Skin epidermis (tissue), 12 donors: ENCODE data around the gene UAP1L1.
A peak's percentile ranks its signal among the peaks of the same experiment; 100 is the strongest.
"Not testable (repeated sequence)": the region's sequence is repeated elsewhere in the genome, so short reads cannot be mapped to it uniquely, and the experiment has no call there.

Source experiments
- H3K27ac ChIP-seq, 21 experiments: fragments of 200-600 bp; sonication (generic) in 11 of 21; one replicate each; pipeline ENCODE4 v1.5.0; 2020; ENCODE audit warnings: mild to moderate bottlenecking in 3 of 21, inconsistent platforms in 2 of 21, moderate library complexity in 2 of 21
- H3K4me3 ChIP-seq, 7 experiments: fragments of 200-600 bp; sonication (generic) in 2 of 7; one replicate each; pipeline ENCODE4 v1.5.0; 2020; ENCODE audit warnings: inconsistent platforms in 2 of 7, mild to moderate bottlenecking in 2 of 7, moderate library complexity in 1 of 7

Gene UAP1L1

DNA sequence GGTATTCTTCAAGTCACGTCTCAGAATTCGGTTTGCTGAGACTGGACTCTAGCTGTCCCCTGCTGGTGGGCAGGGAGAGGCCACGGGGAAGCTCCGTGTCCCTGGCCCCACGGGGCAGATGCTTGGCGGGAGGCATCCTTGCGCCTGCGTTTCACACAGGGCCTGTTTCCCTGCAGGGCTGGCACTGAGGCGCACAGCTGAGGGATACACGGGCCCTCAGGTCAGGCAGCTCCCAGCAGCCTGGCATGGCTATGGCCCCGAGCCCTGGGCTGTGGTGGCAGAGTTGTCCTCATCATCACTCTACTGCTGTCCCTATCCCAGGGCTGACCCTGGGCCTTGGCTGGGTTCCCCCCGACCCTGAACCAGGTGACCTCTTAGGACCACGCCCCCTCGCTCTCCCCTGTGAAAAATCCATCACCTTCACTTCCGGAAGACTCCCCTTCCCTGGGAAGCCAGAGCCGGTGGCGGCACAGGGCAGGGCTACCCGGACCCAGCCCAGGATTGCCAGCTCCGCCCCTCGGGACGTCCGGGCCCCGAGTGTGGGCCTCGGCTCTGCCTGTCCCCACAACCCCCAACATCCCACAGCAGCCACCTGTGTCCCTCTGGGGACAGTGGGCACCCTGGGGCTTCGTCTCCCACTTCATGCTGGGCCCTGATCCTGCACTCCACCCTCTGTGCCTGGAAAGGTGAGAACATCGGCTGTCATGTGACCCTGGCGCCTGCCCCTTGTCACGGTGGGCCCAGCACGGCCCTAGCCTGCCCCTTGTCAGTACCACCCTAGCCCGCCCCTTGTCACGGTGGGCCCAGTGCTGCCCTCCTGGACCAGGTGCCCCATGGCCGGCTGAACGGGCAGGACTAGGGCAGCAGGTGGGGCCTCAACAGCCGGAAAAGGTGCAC lies 32.2 kb downstream of the UAP1L1 start:
- Histone ChIP-seq H3K4me3 (no peak overlapping the region), H3K27ac (no peak overlapping the region)

DNA sequence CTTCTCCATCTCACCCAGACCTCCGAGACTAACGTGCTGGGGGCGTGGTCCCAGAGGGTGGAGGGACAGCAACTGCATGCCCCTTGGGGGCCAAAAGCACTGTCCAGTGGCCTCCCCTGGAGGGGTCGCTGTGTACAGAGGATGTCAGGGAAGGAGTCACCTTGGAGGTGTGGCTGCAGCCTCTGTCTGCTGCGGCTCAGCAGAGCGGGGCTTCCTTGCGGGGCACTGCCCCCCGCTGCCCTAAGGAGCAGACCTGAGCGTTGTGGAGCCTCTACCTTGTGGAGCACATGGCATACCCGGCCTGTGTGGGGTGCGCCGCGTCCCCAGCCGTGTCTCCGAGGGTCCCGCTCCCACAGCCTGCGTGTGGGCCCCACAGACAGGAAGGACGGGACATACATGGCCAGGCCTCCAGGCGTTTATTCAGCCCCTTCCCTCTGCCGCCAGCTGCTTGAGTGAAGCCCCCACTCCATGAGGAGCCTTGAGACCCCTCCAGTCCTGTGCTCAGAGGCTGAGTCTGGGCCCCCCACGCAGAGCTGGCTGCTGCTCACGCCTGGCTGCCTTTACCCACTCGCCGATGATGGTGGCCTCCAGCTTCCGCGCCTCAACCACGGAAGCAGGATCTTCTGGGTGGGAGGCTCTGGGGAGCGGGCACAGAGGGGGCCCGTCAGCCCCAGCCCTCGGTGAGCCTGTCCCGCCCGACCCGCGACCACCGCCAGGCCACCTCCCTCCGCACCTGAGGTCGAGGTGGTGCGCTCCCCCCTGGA lies 33.0 kb downstream of the UAP1L1 start:
- H3K27ac ChIP-seq: no peak overlapping the region
- H3K4me3 ChIP-seq: no peak overlapping the region

DNA sequence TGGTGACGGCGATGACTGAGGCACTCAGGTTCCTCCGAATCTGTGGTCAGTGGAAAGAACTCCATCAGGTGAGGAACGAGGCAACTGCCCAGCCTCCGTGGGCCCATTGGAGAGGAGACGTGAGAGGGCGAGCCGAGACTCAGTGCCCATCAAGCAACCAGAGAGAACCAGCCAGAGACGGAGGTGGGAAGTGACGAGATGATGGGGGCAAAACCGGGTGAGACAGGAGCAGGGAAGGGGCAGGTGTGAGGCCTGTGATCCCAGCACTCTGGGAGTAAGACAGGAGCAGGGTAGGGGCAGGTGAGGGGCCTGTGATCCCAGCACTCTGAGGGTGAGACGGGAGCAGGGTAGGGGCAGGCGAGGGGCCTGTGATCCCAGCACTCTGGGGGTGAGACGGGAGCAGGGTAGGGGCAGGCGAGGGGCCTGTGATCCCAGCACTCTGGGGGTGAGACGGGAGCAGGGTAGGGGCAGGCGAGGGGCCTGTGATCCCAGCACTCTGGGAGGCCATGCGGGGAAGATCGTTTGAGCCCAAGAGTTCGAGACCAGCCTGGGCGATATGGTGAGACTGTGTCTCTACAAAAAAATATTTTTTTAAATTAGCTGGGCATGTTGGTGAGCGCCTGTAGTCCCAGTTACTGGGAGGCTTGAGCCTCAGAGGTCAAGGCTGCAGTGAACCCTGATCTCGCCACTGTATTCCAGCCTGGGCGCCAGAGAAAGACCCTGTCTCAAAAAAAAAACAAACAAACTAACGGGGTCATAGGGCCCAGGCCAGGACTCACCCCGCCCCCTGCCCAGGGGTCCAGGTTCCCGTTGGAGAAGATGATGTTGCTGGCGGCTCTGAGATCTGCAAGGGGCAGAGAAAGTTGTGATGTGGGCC lies 33.8 kb downstream of the UAP1L1 start:
- Histone ChIP-seq H3K27ac (no peak overlapping the region), H3K4me3 (no peak overlapping the region)

DNA sequence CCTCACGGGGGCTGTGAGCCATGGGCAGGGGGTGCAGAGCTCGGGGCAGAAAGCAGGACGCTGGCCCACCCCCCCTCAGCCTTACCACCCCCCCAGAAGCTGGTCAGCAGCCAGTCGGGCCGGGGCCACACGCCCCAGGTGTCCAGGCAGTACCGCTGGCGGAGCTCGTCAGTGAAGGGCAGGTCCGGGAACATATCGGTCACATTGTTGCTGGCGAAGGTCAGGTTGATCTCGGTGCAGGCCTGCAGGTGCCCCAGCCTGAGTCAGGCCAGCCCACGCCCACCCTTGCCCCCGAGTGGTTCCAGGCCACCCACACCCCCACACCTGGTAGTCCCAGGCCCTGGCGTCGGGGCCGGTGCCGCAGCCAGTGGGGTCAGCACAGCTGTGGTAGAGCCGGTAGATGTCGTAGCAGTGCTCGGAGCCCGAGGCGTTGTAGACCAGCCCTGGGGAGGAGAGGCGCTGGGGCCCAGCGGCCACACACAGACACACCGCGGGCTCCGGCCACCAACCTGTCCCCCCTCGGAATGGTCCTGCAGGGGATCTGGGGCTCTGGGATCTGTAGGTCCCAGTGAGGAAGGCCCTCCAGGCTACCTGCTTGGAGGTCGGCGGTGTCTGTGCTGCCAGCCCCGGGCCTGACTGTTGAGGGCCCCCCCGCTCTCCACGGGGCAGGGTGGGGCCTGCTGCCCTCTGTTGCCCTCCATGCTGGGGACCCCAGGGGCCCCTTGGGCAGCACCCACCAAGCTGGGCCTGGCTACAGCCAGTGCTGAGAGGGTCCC lies 34.7 kb downstream of the UAP1L1 start:
- Histone ChIP-seq H3K27ac (no peak overlapping the region), H3K4me3 (no peak overlapping the region)

DNA sequence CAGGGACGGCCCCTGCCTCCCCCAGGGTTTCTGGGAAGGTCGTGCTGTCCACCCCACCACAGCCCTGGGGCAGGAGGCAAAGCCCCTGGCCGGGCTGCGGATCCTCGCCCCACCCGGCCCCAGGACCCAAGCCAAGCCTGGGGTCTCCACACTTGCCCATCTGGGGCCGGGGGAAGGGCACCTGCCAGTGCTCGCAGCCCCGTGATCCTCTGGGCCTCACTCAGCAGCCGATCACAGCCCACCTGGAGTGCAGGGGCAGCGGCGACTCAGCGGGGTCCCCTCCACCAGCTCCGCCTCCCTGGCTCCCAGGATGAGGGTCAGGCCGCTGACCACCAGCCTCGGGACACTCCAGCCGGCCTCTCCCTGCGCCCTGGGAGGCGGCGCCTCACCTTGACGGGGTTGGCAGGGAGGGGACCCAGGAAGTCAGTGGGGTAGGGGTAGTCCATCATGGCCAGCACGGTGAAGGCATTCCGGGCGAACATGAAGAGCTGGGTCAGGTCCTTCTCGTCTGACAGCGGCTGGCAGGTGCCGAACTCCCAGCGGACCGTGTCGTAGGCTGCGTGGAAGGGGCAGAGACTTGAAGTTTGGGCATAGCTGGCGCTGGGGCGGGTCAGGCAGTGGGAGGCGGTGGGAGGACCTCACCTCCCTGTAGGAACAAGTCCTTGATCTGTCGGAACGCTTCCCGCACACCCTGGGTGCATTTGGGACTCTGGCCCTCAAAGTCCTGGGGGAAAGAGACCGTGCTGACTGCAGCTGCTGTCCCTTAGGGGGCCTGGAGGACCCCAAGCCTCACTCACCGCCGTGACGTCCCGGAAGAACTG lies 35.5 kb downstream of the UAP1L1 start:
- no peak overlapping the region for H3K4me3 ChIP-seq
- H3K27ac ChIP-seq: no peak overlapping the region

DNA sequence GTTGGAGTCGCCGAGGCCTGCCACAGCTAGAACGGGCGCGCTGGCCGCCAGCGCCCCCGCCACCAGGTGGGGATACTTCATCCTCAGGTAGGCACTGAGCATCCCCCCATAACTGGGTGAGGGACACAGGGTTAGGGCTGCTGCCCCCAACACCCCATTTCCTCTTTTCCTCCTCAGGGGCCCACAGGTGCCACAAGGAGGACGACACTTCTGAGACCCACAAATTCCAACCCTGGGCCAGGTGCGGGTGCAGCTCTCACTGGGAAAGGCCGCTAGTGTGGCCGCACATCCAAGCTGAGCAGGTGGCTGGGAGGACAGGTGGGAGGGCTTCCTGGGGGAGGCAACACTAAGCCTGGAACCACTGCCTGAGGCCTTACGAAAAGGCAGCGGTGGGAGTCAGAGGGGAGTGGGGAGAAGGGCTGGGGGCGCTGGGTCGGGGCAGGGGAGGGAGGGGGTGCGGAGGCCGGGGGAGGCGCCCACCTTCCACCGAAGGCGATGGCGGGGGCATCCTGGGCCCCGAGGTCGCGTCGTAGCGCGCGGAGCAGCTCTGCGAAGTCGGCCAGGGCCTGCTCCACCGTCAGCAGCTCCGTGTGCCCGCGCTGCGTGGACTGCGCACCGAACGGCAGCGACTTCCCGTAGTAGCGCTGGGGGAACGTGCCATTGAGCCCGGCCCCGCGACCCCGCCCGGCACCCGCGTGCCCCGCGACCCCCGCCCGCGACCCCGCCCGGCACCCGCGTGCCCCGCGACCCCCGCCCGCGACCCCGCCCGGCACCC lies 36.3 kb downstream of the UAP1L1 start:
- Histone ChIP-seq H3K4me3 (peak overlapping the region in 5 of 7 experiments; percentile 2 to 78 (median 70)), H3K27ac (peak overlapping the region in 1 of 21 experiments; percentile 60)

DNA sequence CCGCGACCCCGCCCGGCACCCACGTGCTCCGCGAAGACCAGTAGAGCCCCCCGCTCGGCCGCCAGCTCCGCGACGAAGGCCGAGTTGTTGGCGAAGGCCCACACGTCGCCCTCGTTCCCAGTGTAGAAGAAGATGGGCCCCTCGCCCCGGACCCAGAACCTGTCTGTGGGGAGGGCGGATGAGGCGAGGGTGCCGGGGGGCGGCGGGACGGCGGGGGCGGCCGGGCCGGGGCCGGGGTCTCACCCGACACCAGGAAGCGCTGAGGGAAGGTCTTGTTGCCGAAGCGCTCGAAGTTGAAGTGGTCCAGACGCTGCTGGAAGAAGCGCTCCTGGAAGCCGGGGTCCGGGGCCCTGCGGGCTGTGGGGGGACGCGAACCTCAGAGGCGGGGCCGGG lies 36.9 kb downstream of the UAP1L1 start:
- Histone ChIP-seq H3K27ac (peak overlapping the region in 20 of 21 experiments; percentile 9 to 85 (median 72)), H3K4me3 (peak overlapping the region; percentile 60 to 91 (median 74))

DNA sequence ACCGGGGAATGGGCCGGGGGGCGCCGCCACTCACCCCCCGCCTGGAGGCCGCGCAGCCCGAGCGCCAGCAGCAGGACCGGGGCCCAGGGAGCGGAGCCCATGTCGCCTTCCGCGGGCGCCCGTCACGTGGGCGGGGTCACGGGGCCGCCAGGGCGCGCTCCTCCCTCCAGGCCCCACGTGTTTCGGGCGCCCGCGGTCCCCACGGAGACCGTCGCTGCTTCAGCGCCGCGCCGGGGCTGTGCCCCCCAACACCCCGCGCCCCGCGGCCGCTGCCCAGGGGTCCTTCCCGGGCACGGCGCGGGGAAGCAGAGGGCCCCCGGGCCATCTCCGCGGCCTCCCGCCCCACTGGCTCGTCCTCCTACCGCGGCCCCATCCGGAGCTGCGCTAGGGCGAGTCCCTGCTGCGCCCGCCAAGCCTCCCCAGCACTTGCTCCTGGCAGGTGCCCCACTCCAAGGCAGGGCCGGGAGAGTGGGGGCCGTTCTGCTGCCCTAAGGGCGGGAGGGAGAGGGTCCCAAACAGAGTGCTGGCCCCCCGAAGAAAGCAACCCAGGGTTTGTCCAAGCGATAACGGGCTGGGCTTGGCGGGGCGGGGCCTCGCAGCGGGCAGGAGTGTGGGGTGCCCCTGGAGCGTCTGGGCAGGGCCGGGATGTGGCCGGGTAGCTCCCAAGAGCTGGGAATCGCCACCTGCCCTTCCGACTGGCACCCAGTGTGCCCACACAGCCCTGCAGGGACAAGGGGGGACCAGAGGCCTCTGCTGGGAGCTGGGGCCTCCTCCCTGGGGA lies 37.5 kb downstream of the UAP1L1 start, which contains the start of gene DPP7:
Gene DPP7, minus strand, starts transcription at position 121 of the 781 bp plus-strand sequence. Its CDS starts 20 bp downstream, at position 101.
- peak within 1 kb of the TSS; percentile 60 to 91 (median 74) for H3K4me3 ChIP-seq
- H3K27ac ChIP-seq: peak within 1 kb of the TSS in 20 of 21 experiments; percentile 9 to 85 (median 72)

DNA sequence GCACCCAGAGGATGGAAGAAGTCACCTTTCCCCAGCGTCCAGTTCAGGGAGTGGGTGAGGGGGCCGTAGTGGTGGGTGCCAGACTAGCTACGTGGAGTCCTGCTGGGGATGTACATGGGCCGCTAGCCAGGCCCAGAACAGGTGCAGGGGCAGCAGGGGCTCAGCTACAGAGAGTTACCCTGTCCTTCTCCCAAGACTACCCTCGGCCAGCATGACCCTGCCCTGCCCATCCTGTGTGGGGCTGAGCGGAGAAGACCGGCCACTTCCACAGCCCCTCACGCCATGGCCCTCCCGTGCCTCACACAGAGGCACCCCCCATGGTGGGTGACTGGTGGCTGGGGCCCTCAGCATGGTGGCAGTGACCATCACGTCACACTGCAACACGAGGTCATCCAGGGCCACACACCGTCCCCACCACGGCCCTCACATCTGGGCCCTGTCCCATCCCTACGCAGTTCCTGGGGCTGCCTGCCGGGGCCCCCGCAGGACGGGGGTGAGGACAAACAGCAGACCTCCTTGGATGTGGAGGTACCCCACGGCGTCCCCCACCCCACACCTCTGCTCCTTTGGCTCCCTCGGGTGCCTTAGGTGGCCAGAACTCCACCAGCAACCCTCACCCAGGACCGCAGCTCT lies 38.2 kb downstream of the UAP1L1 start:
- H3K27ac ChIP-seq: peak overlapping the region in 1 of 21 experiments; percentile 85
- peak overlapping the region in 2 of 7 experiments; percentile 69 to 74 for H3K4me3 ChIP-seq

DNA sequence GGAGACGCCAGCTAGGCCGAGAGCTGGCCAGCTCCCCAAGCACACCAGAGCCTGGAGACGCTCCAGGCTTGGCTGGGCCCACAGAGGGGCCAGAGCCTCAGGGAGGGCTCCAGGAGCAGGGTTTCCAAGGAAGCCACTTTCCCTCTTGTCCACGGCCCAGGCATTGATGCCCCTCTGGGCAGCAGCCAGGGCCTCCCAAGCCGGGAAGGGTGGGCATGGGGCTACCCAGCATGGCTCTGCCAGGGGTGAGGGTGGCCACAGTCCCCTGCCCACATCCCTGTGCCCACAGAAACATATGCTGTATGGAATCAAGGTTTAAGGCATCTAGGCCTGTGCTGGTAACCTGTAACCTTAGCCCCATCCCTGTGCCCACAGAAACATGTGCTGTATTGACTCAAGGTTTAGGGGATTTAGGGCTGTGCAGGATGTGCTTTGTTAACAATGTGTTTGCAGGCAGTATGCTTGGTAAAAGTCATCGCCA lies 38.8 kb downstream of the UAP1L1 start:
- H3K4me3 ChIP-seq: no peak overlapping the region
- no peak overlapping the region for H3K27ac ChIP-seq

DNA sequence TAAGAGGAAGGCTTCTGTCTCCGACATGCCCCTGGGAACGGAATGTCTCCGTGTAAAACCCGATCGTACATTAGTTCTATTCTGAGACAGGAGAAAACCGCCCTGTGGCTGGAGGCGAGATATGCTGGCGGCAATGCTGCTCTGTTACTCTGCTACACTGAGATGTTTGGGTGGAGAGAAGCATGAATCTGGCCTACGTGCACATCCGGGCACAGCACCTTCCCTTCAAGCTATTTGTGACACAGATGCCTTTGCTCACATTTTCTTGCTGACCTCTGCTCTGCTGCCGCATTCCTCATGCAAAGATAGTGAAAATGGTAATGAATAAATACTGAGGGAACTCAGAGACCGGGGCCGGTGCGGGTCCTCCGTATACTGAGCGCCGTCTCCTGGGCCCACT lies 39.4 kb downstream of the UAP1L1 start:
- H3K27ac ChIP-seq: no peak overlapping the region
- H3K4me3 ChIP-seq: no peak overlapping the region

DNA sequence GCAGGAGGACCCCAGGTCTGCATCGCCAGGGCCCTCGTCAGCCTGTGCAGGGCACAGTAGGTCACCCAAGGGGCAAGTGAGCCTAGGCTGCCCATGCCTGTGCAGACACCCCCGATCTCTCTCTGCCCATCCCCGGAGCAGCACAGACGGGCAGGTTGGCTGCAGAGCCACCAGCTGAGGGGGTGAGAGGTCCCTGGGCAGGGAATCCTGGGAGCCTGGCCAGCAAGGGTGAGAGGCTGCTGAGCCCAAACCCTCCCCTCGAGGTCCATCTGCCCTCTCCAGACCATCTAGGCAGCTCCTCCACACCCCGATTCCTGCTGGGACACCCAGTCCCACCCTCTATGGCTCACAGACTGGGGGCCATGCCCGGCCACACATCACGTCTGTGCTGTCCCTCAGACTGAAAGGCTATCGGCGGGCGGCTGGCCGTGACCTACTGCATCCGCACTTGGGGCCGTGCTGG lies 40.0 kb downstream of the UAP1L1 start:
- Histone ChIP-seq H3K27ac (no peak overlapping the region), H3K4me3 (no peak overlapping the region)

DNA sequence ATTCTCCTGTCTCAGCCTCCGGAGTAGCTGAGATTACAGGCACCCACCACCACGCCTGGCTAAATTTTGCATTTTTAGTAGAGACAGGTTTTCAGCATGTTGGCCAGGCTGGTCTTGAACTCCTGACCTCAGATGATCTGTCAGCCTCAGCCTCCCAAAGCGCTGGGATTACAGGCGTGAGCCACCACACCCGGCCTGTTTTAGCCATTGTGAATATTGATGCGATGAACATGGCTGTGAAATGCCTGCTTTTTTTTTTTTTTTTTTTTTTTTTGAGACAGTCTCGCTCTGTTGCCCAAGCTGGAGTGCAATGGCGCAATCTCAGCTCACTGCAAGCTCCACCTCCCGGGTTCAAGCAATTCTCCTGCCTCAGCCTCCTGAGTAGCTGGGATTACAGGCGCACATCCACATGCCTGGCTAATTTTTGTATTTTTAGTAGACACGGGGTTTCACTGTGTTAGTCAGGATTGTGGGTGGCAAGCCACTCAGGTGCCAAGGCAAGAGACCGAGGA lies 40.8 kb downstream of the UAP1L1 start:
- H3K27ac ChIP-seq, H3K4me3 ChIP-seq: not testable (repeated sequence)

DNA sequence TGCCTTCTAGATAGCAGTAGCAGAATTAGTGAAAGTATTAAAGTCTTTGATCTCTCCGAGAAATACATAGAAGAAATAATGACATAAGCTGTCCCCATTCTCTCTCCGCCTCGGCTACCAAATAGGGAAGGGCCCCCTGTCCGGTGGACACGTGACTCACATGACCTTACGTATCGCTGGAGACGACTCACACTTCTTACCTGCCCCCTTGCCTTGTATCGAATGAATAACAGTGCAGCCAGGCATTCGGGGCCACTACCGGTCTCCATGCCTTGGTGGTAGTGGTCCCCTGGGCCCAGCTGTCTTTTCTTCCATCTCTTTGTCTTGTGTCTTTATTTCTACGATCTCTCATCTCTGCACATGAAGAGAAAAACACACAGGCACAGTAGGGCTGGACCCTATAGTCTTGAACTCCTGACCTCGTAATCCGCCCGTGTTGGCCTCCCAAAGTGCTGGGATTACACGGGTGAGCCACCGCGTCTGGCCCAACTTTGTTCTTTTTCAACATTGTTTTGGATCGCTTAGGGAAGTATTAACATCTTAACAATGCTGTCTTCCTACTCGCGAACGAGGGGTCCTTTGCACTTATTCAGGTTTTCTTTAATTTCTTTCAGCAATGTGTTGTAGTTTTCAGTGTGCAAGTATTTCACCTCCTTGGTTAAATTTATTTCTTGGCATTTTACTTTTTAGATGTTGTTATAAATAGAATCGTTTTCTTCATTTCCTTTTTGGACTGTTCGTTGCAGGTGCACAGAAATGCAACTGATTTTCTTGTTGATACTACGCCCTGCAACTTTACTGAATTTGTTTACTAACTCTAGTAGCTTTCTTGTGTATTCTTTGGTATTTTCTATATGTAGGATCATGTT lies 44.8 kb downstream of the UAP1L1 start:
- not testable (repeated sequence) for H3K27ac ChIP-seq, H3K4me3 ChIP-seq
